Measurements from ENCODE around the gene PARK7. TPM values are rescaled to one million over a fixed set of nuclear protein-coding genes. Genes with fewer than 3 reads are reported as not detected.

PARK7 gene
- polyA plus RNA-seq, 2 of the 4 experiments (the other 2 are of a cell fraction), result 372 to 446 TPM

DNA sequence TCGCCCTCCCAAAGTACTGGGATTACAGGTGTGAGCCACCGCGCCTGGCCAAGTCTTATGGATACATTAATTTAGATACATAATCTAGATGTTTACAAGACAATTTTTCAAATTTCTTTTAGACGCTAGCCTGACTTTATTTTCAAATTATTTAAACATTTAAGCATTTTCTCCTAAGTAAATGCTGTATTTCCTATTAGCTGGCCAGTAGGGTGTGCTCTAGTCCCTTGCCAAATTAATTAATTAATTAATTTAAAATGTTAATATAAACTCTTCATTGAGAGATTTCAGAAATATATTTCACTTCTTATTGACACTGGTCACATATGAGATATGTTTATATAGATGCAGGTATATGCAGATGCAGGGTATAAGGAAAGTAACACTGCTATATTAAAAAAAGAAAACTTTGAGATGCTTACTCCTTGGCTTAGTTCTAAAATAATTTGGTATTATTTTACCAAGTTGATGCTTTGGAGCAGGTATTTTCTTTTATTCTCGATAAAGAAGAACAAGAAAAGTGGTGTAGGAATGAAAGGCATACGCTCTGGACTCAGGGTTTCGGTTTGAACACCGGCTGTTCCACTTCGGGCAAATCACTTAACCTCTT, 69.8 kb downstream of the PARK7 start:
- Histone ChIP-seq H3K4me2 (no peak overlapping the region), H3K4me3 (no peak overlapping the region), H3K4me1 (peaks cover 44% of the 10 kb centered on the region), H3K9me3 (no peaks in the 10 kb centered on the region), H3K27ac (peak overlapping the region; percentile 77 to 100)
- WGBS (ENCODE audit: missing lambda C conversion rate), result 80% methylated on average over 9 of the region's 9 CpGs
- ATAC-seq, result no peak
- DNase-seq (ENCODE audit: low read depth in 1 of 2, low spot score in 1 of 2), result peak in 1 of 2 experiments; percentile 64
- no peak for FAIRE-seq
- no peak for TF ChIP-seq JUN (IDR thresholded peaks at IDR 0.05)
- peak; percentile 90 for TF ChIP-seq SMC3 (IDR thresholded peaks at IDR 0.05)
- TF ChIP-seq PHF8 (IDR thresholded peaks at IDR 0.05; ENCODE audit: borderline replicate concordance, low read depth), result no peak
- peak; percentile 75 to 92 for TF ChIP-seq RAD21 (conservative IDR thresholded peaks at IDR 0.05 in 1 of 2, IDR thresholded peaks at IDR 0.05 in 1 of 2)
- TF ChIP-seq, protein P1, sequence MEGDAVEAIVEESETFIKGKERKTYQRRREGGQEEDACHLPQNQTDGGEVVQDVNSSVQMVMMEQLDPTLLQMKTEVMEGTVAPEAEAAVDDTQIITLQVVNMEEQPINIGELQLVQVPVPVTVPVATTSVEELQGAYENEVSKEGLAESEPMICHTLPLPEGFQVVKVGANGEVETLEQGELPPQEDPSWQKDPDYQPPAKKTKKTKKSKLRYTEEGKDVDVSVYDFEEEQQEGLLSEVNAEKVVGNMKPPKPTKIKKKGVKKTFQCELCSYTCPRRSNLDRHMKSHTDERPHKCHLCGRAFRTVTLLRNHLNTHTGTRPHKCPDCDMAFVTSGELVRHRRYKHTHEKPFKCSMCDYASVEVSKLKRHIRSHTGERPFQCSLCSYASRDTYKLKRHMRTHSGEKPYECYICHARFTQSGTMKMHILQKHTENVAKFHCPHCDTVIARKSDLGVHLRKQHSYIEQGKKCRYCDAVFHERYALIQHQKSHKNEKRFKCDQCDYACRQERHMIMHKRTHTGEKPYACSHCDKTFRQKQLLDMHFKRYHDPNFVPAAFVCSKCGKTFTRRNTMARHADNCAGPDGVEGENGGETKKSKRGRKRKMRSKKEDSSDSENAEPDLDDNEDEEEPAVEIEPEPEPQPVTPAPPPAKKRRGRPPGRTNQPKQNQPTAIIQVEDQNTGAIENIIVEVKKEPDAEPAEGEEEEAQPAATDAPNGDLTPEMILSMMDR (IDR thresholded peaks at IDR 0.05), result peak; percentile 77
- 0 out of 2 replicates have a peak, but pooled peaks have one; percentile 51 for TF ChIP-seq ZSCAN20 (CRISPR knock-in tag; IDR thresholded peaks at IDR 0.05)
- ChIA-PET POLR2A (no interaction called here), CTCF (interaction anchor here (0.6 to 3.8 kb wide), 26 partner anchors 8 to 312 kb away, joined by 3 to 52 read pairs (median 3); no protein-coding TSS in a partner anchor)

DNA sequence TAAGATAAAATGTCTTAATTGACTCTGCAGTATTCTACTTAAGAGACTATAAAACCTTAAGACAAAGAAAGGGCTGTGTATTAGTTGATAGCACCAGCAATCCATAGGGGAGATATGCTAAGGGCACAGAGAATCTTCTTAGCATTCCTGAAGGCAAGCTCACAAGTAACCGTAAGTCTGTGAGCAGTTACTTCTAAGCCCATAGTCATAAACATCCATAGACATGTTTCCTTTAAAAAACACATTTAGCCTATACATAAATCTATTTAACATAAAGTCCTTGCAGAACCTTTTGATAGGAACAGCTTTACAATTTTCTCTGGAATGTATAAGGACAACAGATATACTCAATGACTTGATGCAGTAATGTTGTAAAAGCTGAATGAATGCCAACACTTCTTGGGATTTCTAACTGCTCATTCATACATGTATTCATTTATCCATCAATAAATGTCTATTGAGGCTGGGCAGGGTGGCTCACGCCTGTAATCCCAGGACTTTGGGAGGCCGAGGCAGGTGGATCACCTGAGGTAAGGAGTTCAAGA, 70.9 kb downstream of the PARK7 start:
- POLR2A ChIA-PET, result interaction anchor here (0.6 kb wide), 1 partner anchor 12 kb away, joined by 5 read pairs; no protein-coding TSS in a partner anchor
- DNase-seq (ENCODE audit: low read depth in 1 of 2, low spot score in 1 of 2) (no peak), FAIRE-seq (no peak), ATAC-seq (no peak)
- Histone ChIP-seq H3K9me3 (no peaks in the 10 kb centered on the region), H3K4me3 (no peak overlapping the region), H3K4me2 (no peak overlapping the region), H3K4me1 (peaks cover 44% of the 10 kb centered on the region), H3K27ac (peak overlapping the region; percentile 77 to 100)
- no peak for TF ChIP-seq TFCP2L1 (CRISPR knock-in tag; IDR thresholded peaks at IDR 0.05)
- TF ChIP-seq, protein P2, sequence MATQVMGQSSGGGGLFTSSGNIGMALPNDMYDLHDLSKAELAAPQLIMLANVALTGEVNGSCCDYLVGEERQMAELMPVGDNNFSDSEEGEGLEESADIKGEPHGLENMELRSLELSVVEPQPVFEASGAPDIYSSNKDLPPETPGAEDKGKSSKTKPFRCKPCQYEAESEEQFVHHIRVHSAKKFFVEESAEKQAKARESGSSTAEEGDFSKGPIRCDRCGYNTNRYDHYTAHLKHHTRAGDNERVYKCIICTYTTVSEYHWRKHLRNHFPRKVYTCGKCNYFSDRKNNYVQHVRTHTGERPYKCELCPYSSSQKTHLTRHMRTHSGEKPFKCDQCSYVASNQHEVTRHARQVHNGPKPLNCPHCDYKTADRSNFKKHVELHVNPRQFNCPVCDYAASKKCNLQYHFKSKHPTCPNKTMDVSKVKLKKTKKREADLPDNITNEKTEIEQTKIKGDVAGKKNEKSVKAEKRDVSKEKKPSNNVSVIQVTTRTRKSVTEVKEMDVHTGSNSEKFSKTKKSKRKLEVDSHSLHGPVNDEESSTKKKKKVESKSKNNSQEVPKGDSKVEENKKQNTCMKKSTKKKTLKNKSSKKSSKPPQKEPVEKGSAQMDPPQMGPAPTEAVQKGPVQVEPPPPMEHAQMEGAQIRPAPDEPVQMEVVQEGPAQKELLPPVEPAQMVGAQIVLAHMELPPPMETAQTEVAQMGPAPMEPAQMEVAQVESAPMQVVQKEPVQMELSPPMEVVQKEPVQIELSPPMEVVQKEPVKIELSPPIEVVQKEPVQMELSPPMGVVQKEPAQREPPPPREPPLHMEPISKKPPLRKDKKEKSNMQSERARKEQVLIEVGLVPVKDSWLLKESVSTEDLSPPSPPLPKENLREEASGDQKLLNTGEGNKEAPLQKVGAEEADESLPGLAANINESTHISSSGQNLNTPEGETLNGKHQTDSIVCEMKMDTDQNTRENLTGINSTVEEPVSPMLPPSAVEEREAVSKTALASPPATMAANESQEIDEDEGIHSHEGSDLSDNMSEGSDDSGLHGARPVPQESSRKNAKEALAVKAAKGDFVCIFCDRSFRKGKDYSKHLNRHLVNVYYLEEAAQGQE (IDR thresholded peaks at IDR 0.05), result no peak
- no peak for TF ChIP-seq CEBPB (IDR thresholded peaks at IDR 0.05)
- TF ChIP-seq SMC3 (IDR thresholded peaks at IDR 0.05), result no peak
- TF ChIP-seq RCOR1 (IDR thresholded peaks at IDR 0.05; ENCODE audit: low read depth, low read length), result no peak
- no peak for TF ChIP-seq HOXA7 (CRISPR knock-in tag; IDR thresholded peaks at IDR 0.05)
- TF ChIP-seq, protein P3, sequence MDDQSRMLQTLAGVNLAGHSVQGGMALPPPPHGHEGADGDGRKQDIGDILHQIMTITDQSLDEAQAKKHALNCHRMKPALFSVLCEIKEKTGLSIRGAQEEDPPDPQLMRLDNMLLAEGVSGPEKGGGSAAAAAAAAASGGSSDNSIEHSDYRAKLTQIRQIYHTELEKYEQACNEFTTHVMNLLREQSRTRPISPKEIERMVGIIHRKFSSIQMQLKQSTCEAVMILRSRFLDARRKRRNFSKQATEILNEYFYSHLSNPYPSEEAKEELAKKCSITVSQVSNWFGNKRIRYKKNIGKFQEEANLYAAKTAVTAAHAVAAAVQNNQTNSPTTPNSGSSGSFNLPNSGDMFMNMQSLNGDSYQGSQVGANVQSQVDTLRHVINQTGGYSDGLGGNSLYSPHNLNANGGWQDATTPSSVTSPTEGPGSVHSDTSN (IDR thresholded peaks at IDR 0.05), result no peak
- TF ChIP-seq, protein P4, sequence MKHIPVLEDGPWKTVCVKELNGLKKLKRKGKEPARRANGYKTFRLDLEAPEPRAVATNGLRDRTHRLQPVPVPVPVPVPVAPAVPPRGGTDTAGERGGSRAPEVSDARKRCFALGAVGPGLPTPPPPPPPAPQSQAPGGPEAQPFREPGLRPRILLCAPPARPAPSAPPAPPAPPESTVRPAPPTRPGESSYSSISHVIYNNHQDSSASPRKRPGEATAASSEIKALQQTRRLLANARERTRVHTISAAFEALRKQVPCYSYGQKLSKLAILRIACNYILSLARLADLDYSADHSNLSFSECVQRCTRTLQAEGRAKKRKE (CRISPR knock-in tag; IDR thresholded peaks at IDR 0.05; ENCODE audit: low read depth), result no peak
- no peak for TF ChIP-seq BHLHE40 (IDR thresholded peaks at IDR 0.05; ENCODE audit: low read depth, low read length)
- TF ChIP-seq CBX8 (IDR thresholded peaks at IDR 0.05), result no peak
- no peak for TF ChIP-seq EP300 (IDR thresholded peaks at IDR 0.05)
- no peak for TF ChIP-seq ZFP36 (IDR thresholded peaks at IDR 0.05; ENCODE audit: borderline replicate concordance, partially characterized antibody)
- TF ChIP-seq TP53 (CRISPR knock-in tag; IDR thresholded peaks at IDR 0.05), result no peak
- no peak for TF ChIP-seq FOSL2 (IDR thresholded peaks at IDR 0.05)
- no peak for TF ChIP-seq FOSL2 (CRISPR knock-in tag; IDR thresholded peaks at IDR 0.05)
- TF ChIP-seq MAFK (IDR thresholded peaks at IDR 0.05; ENCODE audit: partially characterized antibody), result no peak
- TF ChIP-seq CBX2 (IDR thresholded peaks at IDR 0.05; ENCODE audit: borderline replicate concordance, low read depth), result no peak
- TF ChIP-seq CHD2 (IDR thresholded peaks at IDR 0.05; ENCODE audit: low read length, partially characterized antibody), result no peak
- TF ChIP-seq FOXS1 (CRISPR knock-in tag; IDR thresholded peaks at IDR 0.05), result no peak
- no peak for TF ChIP-seq GATA3 (IDR thresholded peaks at IDR 0.05; ENCODE audit: borderline replicate concordance)
- 70% methylated on average over 3 of the region's 3 CpGs for WGBS (ENCODE audit: missing lambda C conversion rate)
- CTCF ChIA-PET, result interaction anchor here (0.7 to 3.8 kb wide), 8 partner anchors 8 to 283 kb away, joined by 3 to 52 read pairs (median 6); no protein-coding TSS in a partner anchor

Data from A549 (cell line).